ENCODE results near the gene CENATAC.

CENATAC gene

DNA sequence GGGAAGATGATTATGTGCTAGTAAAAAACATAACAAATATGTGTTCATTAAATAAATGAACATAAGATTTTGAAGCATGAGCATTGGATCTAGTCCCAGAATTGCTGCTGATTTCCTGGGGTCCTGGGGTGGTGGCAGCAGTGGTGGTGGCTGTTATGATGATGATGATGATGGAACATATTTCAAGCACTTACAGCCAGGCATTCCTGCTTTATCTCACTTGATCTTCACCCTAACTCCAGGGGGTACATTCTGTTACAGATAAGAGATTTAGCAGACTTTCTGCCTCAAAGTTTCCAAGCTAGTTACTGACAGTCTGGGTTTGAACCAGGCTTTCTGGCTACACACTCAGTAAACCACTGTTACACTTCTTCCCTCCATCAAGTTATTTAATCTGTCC, 25.8 kb downstream of the CENATAC start:
- Histone ChIP-seq H3K9me2 (replicated peaks; ENCODE audit: control insufficient read depth, low read length) (no peaks in the 10 kb centered on the region), H3K36me3 (ENCODE audit: control insufficient read depth, low read length) (peaks cover 80% of the 10 kb centered on the region), H3K27ac (ENCODE audit: low read depth, low read length) (no peak overlapping the region), H3K4me1 (ENCODE audit: control insufficient read depth, low read length) (peaks cover 27% of the 10 kb centered on the region), H3K4me2 (ENCODE audit: low read length) (no peak overlapping the region), H3K9me3 (ENCODE audit: control insufficient read depth, insufficient read depth, low read length) (no peaks in the 10 kb centered on the region), H3K27me3 (ENCODE audit: control insufficient read depth, low read length) (peaks cover 3% of the 10 kb centered on the region; the same call in 1 of the 2 replicates), H3K79me2 (ENCODE audit: control insufficient read depth, low read length) (peaks cover 46% of the 10 kb centered on the region), H4K20me1 (ENCODE audit: control insufficient read depth, insufficient read depth, low read depth, low read length) (no peaks in the 10 kb centered on the region), H3K4me3 (ENCODE audit: low read length) (no peak overlapping the region), H3F3A (ENCODE audit: control insufficient read depth, insufficient read depth) (peaks cover 9% of the 10 kb centered on the region)
- TF ChIP-seq, protein P1, sequence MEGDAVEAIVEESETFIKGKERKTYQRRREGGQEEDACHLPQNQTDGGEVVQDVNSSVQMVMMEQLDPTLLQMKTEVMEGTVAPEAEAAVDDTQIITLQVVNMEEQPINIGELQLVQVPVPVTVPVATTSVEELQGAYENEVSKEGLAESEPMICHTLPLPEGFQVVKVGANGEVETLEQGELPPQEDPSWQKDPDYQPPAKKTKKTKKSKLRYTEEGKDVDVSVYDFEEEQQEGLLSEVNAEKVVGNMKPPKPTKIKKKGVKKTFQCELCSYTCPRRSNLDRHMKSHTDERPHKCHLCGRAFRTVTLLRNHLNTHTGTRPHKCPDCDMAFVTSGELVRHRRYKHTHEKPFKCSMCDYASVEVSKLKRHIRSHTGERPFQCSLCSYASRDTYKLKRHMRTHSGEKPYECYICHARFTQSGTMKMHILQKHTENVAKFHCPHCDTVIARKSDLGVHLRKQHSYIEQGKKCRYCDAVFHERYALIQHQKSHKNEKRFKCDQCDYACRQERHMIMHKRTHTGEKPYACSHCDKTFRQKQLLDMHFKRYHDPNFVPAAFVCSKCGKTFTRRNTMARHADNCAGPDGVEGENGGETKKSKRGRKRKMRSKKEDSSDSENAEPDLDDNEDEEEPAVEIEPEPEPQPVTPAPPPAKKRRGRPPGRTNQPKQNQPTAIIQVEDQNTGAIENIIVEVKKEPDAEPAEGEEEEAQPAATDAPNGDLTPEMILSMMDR (IDR thresholded peaks at IDR 0.05; ENCODE audit: low read depth, low read length, poor library complexity, severe bottlenecking), result no peak
- no peak for TF ChIP-seq EZH2phosphoT487 (IDR thresholded peaks at IDR 0.05; ENCODE audit: borderline replicate concordance, low read length)

DNA sequence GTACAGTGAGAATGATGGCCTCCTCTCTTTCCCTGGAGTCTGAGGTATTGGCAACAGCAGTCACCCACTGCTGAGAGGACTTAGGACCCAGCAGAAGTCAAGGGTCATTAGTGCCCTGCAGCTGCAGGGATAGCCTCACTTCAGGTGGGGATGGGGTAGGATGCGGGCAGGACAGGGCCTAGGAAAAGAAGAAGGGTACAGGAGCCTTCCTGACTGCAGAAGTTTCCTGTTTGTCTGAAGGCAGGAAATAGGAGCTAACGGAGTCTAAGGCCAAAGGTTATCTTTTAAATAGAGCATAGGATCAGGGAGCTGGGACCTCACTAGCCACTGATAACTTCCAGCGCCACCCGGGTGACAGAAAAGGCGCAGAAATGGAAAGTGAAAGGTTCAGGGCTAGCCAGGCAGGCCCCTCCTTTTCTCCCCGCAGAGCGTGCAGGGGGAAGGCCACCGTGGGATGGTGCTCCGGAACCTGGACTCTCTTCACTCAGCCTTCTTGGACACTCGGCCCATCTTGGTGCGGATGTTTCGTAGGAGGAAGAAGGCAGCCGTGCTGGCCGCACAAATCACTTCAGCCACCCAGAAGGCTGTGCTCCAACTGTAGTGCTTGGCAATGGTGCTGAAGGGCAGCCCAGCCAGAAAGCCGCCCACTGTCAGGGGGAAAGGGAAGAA, 26.6 kb downstream of the CENATAC start:
- Histone ChIP-seq H3K79me2 (ENCODE audit: control insufficient read depth, low read length) (peaks cover 46% of the 10 kb centered on the region), H3K4me1 (ENCODE audit: control insufficient read depth, low read length) (peaks cover 31% of the 10 kb centered on the region), H3K36me3 (ENCODE audit: control insufficient read depth, low read length) (peaks cover 81% of the 10 kb centered on the region), H3K9me2 (replicated peaks; ENCODE audit: control insufficient read depth, low read length) (no peaks in the 10 kb centered on the region), H3K4me3 (ENCODE audit: low read length) (no peak overlapping the region), H4K20me1 (ENCODE audit: control insufficient read depth, insufficient read depth, low read depth, low read length) (no peaks in the 10 kb centered on the region), H3K27ac (ENCODE audit: low read depth, low read length) (no peak overlapping the region), H3F3A (ENCODE audit: control insufficient read depth, insufficient read depth) (peaks cover 9% of the 10 kb centered on the region), H3K9me3 (ENCODE audit: control insufficient read depth, insufficient read depth, low read length) (no peaks in the 10 kb centered on the region), H3K4me2 (ENCODE audit: low read length) (no peak overlapping the region), H3K27me3 (ENCODE audit: control insufficient read depth, low read length) (no peaks in the 10 kb centered on the region)
- TF ChIP-seq, protein P1 (IDR thresholded peaks at IDR 0.05; ENCODE audit: low read depth, low read length, poor library complexity, severe bottlenecking), result no peak
- TF ChIP-seq EZH2phosphoT487 (IDR thresholded peaks at IDR 0.05; ENCODE audit: borderline replicate concordance, low read length), result no peak

DNA sequence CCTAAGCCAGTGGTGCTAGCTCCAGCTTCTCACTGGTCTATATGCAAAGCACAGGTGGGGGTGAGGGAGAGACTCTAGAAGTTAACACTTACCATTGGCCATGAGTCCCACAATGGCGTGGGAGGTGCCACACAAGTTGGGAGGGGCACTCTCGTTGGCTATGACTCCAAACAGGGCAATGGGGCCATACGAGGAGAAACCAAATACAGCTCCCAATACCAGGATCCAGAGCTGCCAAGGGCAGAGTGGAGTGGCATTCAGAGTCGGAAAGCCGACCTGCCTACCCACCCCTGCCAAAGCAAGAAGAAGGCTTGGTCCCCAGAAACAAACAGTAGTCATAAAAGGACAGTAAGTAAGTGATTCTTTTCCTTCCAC, 27.1 kb downstream of the CENATAC start:
- Histone ChIP-seq H3K27ac (ENCODE audit: low read depth, low read length) (no peak overlapping the region), H3K79me2 (ENCODE audit: control insufficient read depth, low read length) (peaks cover 46% of the 10 kb centered on the region), H3K4me2 (ENCODE audit: low read length) (no peak overlapping the region), H3K27me3 (ENCODE audit: control insufficient read depth, low read length) (no peaks in the 10 kb centered on the region), H3K9me3 (ENCODE audit: control insufficient read depth, insufficient read depth, low read length) (no peaks in the 10 kb centered on the region), H3K36me3 (ENCODE audit: control insufficient read depth, low read length) (peaks cover 84% of the 10 kb centered on the region), H3K9me2 (replicated peaks; ENCODE audit: control insufficient read depth, low read length) (no peaks in the 10 kb centered on the region), H3K4me3 (ENCODE audit: low read length) (no peak overlapping the region), H4K20me1 (ENCODE audit: control insufficient read depth, insufficient read depth, low read depth, low read length) (no peaks in the 10 kb centered on the region), H3F3A (ENCODE audit: control insufficient read depth, insufficient read depth) (peaks cover 9% of the 10 kb centered on the region), H3K4me1 (ENCODE audit: control insufficient read depth, low read length) (peaks cover 30% of the 10 kb centered on the region)
- TF ChIP-seq, protein P1 (IDR thresholded peaks at IDR 0.05; ENCODE audit: low read depth, low read length, poor library complexity, severe bottlenecking), result no peak
- no peak for TF ChIP-seq EZH2phosphoT487 (IDR thresholded peaks at IDR 0.05; ENCODE audit: borderline replicate concordance, low read length)

Data from DOHH2 (cell line).